ENCODE measurements around the gene SORCS2.

DNA sequence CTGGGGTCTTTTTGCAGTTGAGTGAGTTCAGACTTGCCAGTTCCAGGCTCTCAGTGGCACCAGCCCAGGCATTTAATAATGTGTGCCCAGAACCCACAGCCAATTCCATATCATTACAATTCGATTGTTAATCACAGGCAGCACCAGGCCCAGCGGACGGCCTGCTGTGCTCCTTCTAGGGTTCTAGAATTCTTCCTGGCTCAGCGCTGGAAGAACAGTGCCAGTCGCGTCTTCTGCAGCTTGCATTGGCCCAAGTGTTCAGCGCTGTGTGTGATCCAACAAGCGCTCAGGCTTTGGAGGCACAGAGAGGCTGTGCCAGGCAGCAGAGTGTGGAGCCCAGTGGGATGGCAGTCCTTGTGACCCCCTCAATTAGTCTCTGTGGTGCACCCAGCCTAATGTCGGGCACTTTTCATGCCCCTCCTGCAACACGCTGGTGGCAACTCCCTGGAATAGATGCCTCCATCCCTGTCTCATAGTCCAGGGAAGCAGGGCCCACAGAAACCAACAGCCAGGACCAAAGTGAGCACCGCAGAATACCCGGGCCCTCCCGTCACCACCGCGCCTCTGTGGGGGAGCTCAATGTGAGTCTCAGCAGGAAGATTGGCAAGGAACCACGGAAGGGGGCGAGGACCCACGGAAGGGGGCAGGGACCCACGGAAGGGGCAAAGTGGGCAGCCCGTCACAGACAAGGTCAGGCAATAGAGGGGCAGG lies 554.2 kb downstream of the SORCS2 start:
- TF ChIP-seq, protein P1, sequence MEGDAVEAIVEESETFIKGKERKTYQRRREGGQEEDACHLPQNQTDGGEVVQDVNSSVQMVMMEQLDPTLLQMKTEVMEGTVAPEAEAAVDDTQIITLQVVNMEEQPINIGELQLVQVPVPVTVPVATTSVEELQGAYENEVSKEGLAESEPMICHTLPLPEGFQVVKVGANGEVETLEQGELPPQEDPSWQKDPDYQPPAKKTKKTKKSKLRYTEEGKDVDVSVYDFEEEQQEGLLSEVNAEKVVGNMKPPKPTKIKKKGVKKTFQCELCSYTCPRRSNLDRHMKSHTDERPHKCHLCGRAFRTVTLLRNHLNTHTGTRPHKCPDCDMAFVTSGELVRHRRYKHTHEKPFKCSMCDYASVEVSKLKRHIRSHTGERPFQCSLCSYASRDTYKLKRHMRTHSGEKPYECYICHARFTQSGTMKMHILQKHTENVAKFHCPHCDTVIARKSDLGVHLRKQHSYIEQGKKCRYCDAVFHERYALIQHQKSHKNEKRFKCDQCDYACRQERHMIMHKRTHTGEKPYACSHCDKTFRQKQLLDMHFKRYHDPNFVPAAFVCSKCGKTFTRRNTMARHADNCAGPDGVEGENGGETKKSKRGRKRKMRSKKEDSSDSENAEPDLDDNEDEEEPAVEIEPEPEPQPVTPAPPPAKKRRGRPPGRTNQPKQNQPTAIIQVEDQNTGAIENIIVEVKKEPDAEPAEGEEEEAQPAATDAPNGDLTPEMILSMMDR (conservative IDR thresholded peaks at IDR 0.05; ENCODE audit: low read depth, low read length) = no peak
- no peak for TF ChIP-seq EZH2 (IDR thresholded peaks at IDR 0.05; ENCODE audit: low read length, unreplicated experiment)

All from PC-3 (cell line).